Measurements from ENCODE around the gene GPR78. TPM values are rescaled to one million over a fixed set of nuclear protein-coding genes. Genes with fewer than 3 reads are reported as not detected.

GPR78 gene
- total and polyA plus RNA-seq, 2 of the 4 experiments (the other 2 are of a cell fraction): under 0.01 to 0.10 TPM

DNA sequence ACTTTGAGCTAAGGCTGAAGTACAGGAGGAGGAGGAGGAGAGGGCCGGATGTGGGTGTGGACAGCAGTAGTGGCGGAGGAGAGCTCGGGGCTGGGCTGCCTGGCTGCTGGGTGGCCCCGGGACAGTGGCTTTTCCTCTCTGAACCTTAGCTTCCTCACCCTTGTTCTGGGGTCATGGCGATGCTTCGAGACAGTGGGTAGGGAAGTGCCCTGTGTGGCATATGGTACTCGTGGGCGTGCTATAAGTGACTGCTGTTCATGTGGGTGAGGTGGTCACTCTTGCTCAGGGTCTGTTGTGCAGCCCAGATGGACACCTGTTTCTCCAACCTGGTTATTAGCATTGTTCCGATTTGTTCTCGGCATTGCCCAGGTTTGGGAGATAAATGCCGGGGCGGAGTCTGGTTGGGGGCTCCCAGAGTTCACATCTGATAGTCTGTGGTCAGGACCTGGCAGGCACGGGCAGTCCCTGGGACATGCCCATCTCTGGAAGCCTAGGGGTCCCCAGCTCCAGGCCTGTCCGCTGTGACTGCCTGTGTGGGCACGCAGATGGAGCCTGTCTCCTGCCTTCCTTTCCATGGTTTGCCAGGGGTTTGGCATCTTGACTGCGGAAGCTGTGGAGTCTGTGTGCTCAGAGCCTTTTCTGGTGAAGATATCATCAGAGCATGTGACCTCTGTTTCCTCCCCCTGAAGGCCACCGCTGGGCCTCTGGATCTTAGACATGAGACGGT is 7.4 kb downstream of the GPR78 start:
- Histone ChIP-seq H3K9me1 (ENCODE audit: insufficient read depth, low read length) (no peaks in the 10 kb centered on the region), H3K4me2 (ENCODE audit: low read depth, low read length) (no peak overlapping the region), H2AFZ (replicated peaks; ENCODE audit: low read length, poor library complexity) (no peak overlapping the region), H3K36me3 (ENCODE audit: control insufficient read depth, insufficient read depth, low read length) (no peaks in the 10 kb centered on the region), H2AK5ac (ENCODE audit: low read depth, low read length) (no peak overlapping the region), H3K18ac (ENCODE audit: low read depth, low read length) (no peak overlapping the region), H4K5ac (ENCODE audit: low read depth, low read length) (no peak overlapping the region), H2AK9ac (replicated peaks; ENCODE audit: low read depth, low read length, poor library complexity) (no peak overlapping the region), H3K14ac (replicated peaks; ENCODE audit: low read depth, low read length) (no peak overlapping the region), H3K4me1 (ENCODE audit: control insufficient read depth, insufficient read depth, low read length) (peaks cover 7% of the 10 kb centered on the region; the same call in 1 of the 2 replicates), H4K8ac (ENCODE audit: low read depth in 2 of 2, low read length in 2 of 2) (no peak overlapping the region), H4K20me1 (ENCODE audit: insufficient read depth, low read length) (no peaks in the 10 kb centered on the region), H3K56ac (ENCODE audit: extremely low read depth, insufficient read depth, low read length) (no peak overlapping the region), H3K9me3 (ENCODE audit: control insufficient read depth, insufficient read depth, low read length) (no peaks in the 10 kb centered on the region), H3K27ac (ENCODE audit: insufficient read depth, low read length) (no peak overlapping the region), H2BK5ac (ENCODE audit: low read depth, low read length, poor library complexity, severe bottlenecking) (no peak overlapping the region), H3K27me3 (ENCODE audit: control insufficient read depth, insufficient read depth, low read length) (peaks cover 68% of the 10 kb centered on the region), H2BK120ac (ENCODE audit: low read depth, low read length) (no peak overlapping the region), H2BK15ac (ENCODE audit: low read depth, low read length) (no peak overlapping the region), H2BK20ac (ENCODE audit: low read depth, low read length) (no peak overlapping the region), H3K4me3 (ENCODE audit: insufficient read depth, low read depth, low read length) (no peak overlapping the region), H3K23ac (ENCODE audit: low read depth, low read length) (no peak overlapping the region), H4K91ac (ENCODE audit: insufficient read depth, low read depth, low read length) (no peak overlapping the region), H3K79me1 (ENCODE audit: low read depth in 1 of 2, low read length in 2 of 2) (no peaks in the 10 kb centered on the region), H3K4ac (ENCODE audit: low read depth, low read length) (no peak overlapping the region), H3K9ac (ENCODE audit: low read depth, low read length) (no peak overlapping the region)
- intact Hi-C loops (cut with micrococcal nuclease) (no loop called here), dilution Hi-C loops (cut with HindIII; ENCODE audit: low sequenced_read_pairs, unreplicated experiment) (no loop called here), in situ Hi-C loops (cut with MboI; ENCODE audit: low sequenced_read_pairs) (no loop called here)
- DNase-seq (no peak), ATAC-seq (ENCODE audit: low read depth) (no peak)
- ChIA-PET POLR2A (ENCODE audit: unreplicated experiment) (no interaction called here), CTCF (no interaction called here)
- TF ChIP-seq BHLHE40 (IDR thresholded peaks at IDR 0.05; ENCODE audit: low read depth, low read length): no peak
- TF ChIP-seq CHD1 (IDR thresholded peaks at IDR 0.05; ENCODE audit: low read depth, low read length): no peak
- no peak for TF ChIP-seq MAZ (IDR thresholded peaks at IDR 0.05; ENCODE audit: borderline replicate concordance, low read depth, low read length)
- no peak for TF ChIP-seq FOS (IDR thresholded peaks at IDR 0.05; ENCODE audit: low read depth, low read length)
- TF ChIP-seq, protein P1, sequence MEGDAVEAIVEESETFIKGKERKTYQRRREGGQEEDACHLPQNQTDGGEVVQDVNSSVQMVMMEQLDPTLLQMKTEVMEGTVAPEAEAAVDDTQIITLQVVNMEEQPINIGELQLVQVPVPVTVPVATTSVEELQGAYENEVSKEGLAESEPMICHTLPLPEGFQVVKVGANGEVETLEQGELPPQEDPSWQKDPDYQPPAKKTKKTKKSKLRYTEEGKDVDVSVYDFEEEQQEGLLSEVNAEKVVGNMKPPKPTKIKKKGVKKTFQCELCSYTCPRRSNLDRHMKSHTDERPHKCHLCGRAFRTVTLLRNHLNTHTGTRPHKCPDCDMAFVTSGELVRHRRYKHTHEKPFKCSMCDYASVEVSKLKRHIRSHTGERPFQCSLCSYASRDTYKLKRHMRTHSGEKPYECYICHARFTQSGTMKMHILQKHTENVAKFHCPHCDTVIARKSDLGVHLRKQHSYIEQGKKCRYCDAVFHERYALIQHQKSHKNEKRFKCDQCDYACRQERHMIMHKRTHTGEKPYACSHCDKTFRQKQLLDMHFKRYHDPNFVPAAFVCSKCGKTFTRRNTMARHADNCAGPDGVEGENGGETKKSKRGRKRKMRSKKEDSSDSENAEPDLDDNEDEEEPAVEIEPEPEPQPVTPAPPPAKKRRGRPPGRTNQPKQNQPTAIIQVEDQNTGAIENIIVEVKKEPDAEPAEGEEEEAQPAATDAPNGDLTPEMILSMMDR (conservative IDR thresholded peaks at IDR 0.05; ENCODE audit: low read depth, low read length): no peak
- TF ChIP-seq RAD21 (IDR thresholded peaks at IDR 0.05; ENCODE audit: low read length): no peak
- TF ChIP-seq POLR2A (IDR thresholded peaks at IDR 0.05; ENCODE audit: low read depth, low read length): no peak
- TF ChIP-seq MXI1 (IDR thresholded peaks at IDR 0.05; ENCODE audit: borderline replicate concordance, low read depth, low read length): no peak
- no peak for TF ChIP-seq MAFK (IDR thresholded peaks at IDR 0.05; ENCODE audit: low read depth, low read length)
- no peak for TF ChIP-seq SMC3 (IDR thresholded peaks at IDR 0.05; ENCODE audit: low read depth, low read length)
- no peak for TF ChIP-seq RCOR1 (IDR thresholded peaks at IDR 0.05; ENCODE audit: insufficient replicate concordance, low read length)
- no peak for TF ChIP-seq NFE2L2 (IDR thresholded peaks at IDR 0.05; ENCODE audit: low read depth, low read length)
- no peak for TF ChIP-seq CEBPB (IDR thresholded peaks at IDR 0.05; ENCODE audit: low read depth, low read length)
- TF ChIP-seq, protein P2, sequence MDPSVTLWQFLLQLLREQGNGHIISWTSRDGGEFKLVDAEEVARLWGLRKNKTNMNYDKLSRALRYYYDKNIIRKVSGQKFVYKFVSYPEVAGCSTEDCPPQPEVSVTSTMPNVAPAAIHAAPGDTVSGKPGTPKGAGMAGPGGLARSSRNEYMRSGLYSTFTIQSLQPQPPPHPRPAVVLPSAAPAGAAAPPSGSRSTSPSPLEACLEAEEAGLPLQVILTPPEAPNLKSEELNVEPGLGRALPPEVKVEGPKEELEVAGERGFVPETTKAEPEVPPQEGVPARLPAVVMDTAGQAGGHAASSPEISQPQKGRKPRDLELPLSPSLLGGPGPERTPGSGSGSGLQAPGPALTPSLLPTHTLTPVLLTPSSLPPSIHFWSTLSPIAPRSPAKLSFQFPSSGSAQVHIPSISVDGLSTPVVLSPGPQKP (IDR thresholded peaks at IDR 0.05; ENCODE audit: borderline replicate concordance, low read depth, low read length): no peak
- TF ChIP-seq, protein P3, sequence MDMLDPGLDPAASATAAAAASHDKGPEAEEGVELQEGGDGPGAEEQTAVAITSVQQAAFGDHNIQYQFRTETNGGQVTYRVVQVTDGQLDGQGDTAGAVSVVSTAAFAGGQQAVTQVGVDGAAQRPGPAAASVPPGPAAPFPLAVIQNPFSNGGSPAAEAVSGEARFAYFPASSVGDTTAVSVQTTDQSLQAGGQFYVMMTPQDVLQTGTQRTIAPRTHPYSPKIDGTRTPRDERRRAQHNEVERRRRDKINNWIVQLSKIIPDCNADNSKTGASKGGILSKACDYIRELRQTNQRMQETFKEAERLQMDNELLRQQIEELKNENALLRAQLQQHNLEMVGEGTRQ (IDR thresholded peaks at IDR 0.05; ENCODE audit: low read depth, low read length): no peak
- TF ChIP-seq RFX5 (IDR thresholded peaks at IDR 0.05; ENCODE audit: low read depth, low read length): no peak
- WGBS, 2 experiments (ENCODE audit: extremely low coverage in 2 of 2, insufficient read length in 1 of 2): 81% methylated on average over 5 of the region's 18 CpGs; no CpG with 5 or more reads in 1 of the 2 experiments
- no TSS peak for BruUV-seq (replicated peaks)

Measured in IMR-90 (cell line).